GM21447 (cell line): ENCODE results near the gene ALG3.

Experiments used
- ATAC-seq: cut with Tn5 transposase; IDR thresholded peaks from one replicate; pipeline ENCODE4 v1.9.1; 2021; ENCODE audit not compliant: unreplicated experiment

ALG3 gene

GRCh38 chr3:184260724-184261269 lies 12.0 kb upstream of the ALG3 start:
- ATAC-seq, result no peak

GRCh38 chr3:184259878-184260723 lies 11.3 kb upstream of the ALG3 start:
- no peak for ATAC-seq

GRCh38 chr3:184259396-184259877 lies 10.7 kb upstream of the ALG3 start:
- ATAC-seq, result no peak

GRCh38 chr3:184258926-184259325 lies 10.2 kb upstream of the ALG3 start:
- no peak for ATAC-seq

DNA sequence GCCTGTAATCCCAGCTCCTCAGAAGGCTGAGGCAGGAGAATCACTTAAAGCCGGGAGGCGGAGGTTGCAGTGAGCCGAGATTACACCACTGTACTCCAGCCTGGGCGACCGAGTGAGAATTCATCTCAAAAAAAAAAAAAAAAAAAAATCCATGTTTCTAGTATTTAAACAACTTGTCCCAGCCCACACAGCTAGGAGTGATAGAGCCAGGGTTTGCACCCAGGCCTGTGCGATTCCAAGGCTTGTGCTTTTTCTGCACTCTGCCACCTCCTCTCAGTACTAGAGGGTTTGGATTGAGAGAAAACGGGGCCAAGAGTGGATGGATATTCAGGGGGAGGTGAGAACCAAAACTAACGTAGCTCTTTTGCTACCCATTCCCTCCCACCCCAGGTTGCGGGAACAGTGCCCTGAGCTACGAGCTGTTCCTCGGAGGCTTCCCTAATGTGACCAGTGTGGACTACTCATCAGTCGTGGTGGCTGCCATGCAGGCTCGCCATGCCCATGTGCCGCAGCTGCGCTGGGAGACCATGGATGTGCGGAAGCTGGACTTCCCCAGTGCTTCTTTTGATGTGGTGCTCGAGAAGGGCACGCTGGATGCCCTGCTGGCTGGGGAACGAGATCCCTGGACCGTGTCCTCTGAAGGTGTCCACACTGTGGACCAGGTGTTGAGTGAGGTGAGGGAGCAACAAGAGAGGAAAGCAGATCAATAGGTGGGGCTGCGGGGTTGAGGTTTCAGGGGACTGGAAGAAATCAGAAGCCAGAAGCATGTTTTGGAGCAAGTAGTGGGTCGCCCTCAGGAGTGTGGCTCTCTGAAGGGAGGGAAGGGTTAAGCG lies 8.5 kb upstream of the ALG3 start:
- ATAC-seq, result no peak

DNA sequence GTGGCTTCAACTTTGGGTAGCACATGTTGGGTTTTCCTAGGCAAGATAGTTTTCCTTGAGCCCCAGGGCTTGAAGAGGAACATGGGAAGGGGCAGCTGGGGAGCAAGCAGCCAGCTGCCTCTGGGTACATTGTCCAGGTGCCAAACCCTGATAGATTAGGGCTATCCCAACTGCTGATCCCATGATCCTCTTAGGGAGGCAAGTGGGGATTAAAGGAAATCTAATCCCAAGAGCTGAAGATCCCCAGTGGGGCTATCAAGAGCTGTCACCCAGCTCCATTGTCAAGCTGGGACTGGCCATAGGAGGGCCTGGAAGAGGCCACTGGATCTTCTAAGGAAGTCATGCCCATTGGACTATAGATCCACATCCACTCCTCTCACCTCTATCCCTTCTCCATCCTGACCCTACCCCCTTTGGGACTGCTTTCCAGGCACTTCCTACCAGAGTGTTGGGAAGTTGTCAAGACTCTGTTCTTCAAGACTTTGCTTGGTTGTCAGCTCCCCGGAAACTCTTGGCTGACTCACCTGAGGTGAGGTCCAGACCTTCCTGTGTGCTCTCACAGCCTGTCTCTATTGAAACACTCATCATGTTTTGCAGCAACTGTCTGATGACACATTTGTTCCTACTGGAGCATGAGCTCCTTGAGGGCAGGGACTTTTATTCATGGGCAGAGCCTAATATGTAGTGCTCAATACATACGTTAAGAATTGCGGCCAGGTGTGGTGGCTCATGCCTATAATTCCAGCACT lies 6.7 kb upstream of the ALG3 start:
- ATAC-seq, result no peak

GRCh38 chr3:184250167-184250828 lies 1.5 kb upstream of the ALG3 start:
- peak; percentile 77 for ATAC-seq

GRCh38 chr3:184249412-184250166 lies 827 bp upstream of the ALG3 start, which contains the start of gene EEF1AKMT4:
Gene EEF1AKMT4 (plus strand): TSS chr3:184249672. CDS start chr3:184249695, 23 bp downstream.
- peak; percentile 81 for ATAC-seq

DNA sequence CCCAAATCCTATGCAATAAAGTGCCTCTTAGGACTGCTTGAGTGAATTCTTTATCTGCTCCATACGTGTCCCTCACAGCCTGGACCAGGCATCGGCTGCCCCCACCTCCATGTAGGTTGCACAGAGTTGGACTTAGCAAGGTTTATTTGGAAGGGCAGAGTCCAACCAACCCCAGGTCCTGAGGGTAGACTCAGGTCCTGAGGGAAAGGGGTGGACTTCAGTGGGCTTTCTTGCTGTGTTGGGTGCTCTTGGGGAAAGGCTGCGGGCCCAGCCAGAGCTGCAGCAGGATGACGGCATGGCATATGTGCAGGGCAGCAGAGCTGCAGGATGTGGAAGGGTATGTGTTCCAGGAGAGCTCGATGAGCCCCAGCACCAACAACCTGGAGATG lies 6.5 kb downstream of the ALG3 start:
- ATAC-seq, result no peak

DNA sequence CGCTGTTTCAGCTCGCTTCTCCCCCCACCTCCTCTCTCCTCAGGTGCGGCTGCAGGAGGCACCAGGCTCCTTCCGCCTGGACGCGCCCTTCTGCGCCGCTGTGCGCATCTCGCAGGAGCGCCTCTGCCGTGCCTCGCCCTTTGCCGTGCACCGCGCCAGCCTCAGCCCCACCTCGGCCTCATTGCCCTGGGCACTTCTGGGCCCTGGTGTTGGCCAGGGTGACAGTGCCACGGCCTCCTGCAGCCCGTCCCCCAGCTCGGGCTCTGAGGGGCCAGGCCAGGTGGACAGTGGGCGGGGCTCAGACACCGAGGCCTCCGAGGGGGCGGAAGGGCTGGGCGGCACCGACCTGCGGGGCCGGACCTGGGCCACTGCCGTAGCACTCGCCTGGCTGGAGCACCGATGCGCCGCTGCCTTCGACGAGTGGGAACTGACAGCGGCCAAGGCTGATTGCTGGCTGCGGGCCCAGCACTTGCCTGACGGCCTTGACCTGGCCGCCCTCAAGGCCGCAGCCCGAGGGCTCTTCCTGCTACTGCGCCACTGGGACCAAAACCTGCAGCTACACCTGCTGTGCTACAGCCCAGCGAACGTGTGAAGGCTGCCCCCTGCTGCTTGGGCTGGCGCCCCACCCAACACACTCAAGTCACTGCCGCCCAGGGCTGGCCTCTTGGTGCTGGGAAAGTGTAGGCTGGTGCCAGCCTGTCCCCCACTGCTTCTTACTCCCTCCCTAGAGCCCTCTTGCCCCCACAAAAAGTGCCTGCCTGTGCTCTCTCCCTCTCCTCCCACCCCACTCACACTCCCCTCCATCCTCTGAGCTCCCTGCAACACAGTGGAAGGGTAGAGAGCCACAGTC lies 7.1 kb downstream of the ALG3 start:
- no peak for ATAC-seq

GRCh38 chr3:184241141-184241446 lies 7.7 kb downstream of the ALG3 start:
- ATAC-seq, result no peak

- ATAC-seq, result no peak
Measured at GRCh38 chr3:184240384-184241140, 8.2 kb downstream of the ALG3 start.

GRCh38 chr3:184239708-184240107 lies 9.1 kb downstream of the ALG3 start:
- no peak for ATAC-seq

DNA sequence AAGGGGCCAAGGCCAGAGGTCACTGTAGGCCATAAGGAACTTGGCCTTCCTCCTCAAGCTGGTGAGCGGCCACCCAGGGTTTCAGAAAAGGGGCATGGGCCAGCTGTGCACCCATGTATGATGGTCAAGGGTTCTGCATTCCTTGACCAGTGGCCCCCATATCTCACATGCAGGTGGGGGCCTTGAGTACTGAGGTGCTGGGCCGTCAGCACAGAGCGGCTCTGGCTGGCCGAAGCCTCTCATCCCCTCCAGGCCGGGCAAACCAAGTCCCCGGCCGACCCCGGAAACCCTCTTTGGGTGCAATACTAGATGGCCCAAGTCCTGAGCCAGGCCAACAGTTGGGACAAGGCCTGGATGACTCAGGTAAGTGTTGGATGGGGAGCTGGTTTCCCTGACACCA lies 9.5 kb downstream of the ALG3 start:
- no peak for ATAC-seq

- ATAC-seq, result no peak
Measured at GRCh38 chr3:184238246-184238818, 10.4 kb downstream of the ALG3 start.

DNA sequence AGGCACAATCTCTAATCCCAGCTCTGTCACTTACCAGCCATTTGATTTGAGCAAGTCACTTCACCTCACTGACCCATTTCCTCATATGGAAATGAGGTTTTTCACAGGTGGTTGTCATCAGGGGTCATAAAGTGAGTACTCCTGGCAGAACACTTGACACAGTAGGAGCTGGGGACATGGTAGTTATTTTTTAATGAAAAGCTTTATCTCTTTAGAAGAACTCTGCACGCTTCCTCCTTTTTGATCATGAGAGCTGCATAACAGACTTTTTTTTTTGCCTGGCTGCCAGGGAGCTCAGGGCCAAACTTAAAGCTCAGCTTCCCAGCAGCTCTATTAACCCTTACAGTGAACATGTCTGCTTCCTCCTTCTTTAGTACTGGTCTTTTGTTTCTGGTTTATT lies 11.0 kb downstream of the ALG3 start:
- no peak for ATAC-seq

DNA sequence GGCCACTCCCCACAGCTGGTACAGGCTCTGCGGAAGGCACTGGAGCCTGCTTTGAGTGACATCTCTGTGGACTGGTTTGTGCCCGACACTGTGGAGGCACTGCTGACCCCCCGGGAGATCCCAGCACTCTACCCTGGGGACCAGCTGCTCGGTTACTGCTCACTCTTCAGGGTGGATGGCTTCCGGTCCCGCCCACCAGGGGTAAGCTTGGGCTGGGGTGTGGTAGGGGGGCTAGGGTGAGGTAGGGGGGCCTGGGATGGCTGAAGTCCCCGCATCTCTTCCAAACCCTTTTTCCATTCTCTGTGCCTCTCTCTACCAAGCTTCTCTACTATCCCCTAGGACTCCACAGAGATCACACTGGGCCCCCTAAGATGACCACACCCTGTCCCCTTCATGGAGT lies 11.6 kb downstream of the ALG3 start:
- no peak for ATAC-seq

GRCh38 chr3:184236636-184237035 lies 12.1 kb downstream of the ALG3 start:
- no peak for ATAC-seq
